Stimulated activated naive CD4-positive, alpha-beta T cell (primary cell): ENCODE measurements around the gene RNASE9.
"Not testable (repeated sequence)": the region's sequence is repeated elsewhere in the genome, so short reads cannot be mapped to it uniquely, and the experiment has no call there.

ENCODE experiments used
- DNase-seq, 6 experiments: peaks; one replicate each; lab custom pipeline; 2025; lab: John Stamatoyannopoulos, UW

RNASE9 gene

GRCh38 chr14:20560961-20561360 lies at the start of gene RNASE9:
TSS of gene RNASE9 (minus strand) at chr14:20561047.
- no peak for DNase-seq

- peak; percentile 53 to 85 (median 65) for DNase-seq
Observed at GRCh38 chr14:20610002-20610765, 49.3 kb upstream of the RNASE9 start.

- DNase-seq: peak; percentile 41 to 85 (median 57)
Observed at GRCh38 chr14:20609215-20610001, 48.6 kb upstream of the RNASE9 start.

GRCh38 chr14:20608383-20609110 lies 47.7 kb upstream of the RNASE9 start:
- DNase-seq: no peak

GRCh38 chr14:20607617-20608016 lies 46.8 kb upstream of the RNASE9 start:
- no peak for DNase-seq

- DNase-seq: no peak
Observed at GRCh38 chr14:20606902-20607242, 46.0 kb upstream of the RNASE9 start.

GRCh38 chr14:20606190-20606901 lies 45.5 kb upstream of the RNASE9 start:
- DNase-seq: no peak

- no peak for DNase-seq
Observed at GRCh38 chr14:20603813-20604690, 43.2 kb upstream of the RNASE9 start.

- DNase-seq: no peak
Observed at GRCh38 chr14:20602583-20602982, 41.7 kb upstream of the RNASE9 start.

GRCh38 chr14:20601522-20601921 lies 40.7 kb upstream of the RNASE9 start:
- no peak for DNase-seq

- no peak for DNase-seq
Observed at GRCh38 chr14:20597108-20597507, 36.3 kb upstream of the RNASE9 start.

- not testable (repeated sequence) for DNase-seq
Observed at GRCh38 chr14:20595726-20596125, 34.9 kb upstream of the RNASE9 start.

GRCh38 chr14:20592574-20592973 lies 31.7 kb upstream of the RNASE9 start:
- DNase-seq: no peak

- no peak for DNase-seq
Observed at GRCh38 chr14:20591235-20591634, 30.4 kb upstream of the RNASE9 start, which contains the start of gene RNASE12. TSS of gene RNASE12 (minus strand) at chr14:20591376. CDS start at chr14:20590723, 653 bp downstream.

GRCh38 chr14:20587489-20588154 lies 26.8 kb upstream of the RNASE9 start, which contains the start of gene RNASE11:
TSS of gene RNASE11 (minus strand) at chr14:20588001.
- DNase-seq: no peak

- DNase-seq: no peak
Observed at GRCh38 chr14:20583908-20584307, 23.1 kb upstream of the RNASE9 start.

GRCh38 chr14:20583142-20583541 lies 22.3 kb upstream of the RNASE9 start:
- no peak for DNase-seq

GRCh38 chr14:20580242-20580641 lies 19.4 kb upstream of the RNASE9 start:
- no peak for DNase-seq

GRCh38 chr14:20578784-20579502 lies 18.1 kb upstream of the RNASE9 start:
- DNase-seq: no peak

GRCh38 chr14:20578325-20578724 lies 17.5 kb upstream of the RNASE9 start:
- DNase-seq: no peak
